ENCODE results near the gene ZNF736.
"Not testable (repeated sequence)": the region's sequence is repeated elsewhere in the genome, so short reads cannot be mapped to it uniquely, and the experiment has no call there.

GRCh38 chr7:64297418-64297817 lies 16.3 kb upstream of the ZNF736 start:
- TF ChIP-seq POLR2A, CTCF, POLR2AphosphoS5 (IDR thresholded peaks at IDR 0.05): not testable (repeated sequence)

All from stomach (tissue), 4 donors.